Stimulated activated CD8-positive, alpha-beta memory T cell treated with anti-CD3 and anti-CD28 coated beads, Interleukin-15, amount 100 ng/mL, for 24 hours (primary cell): ENCODE data around the gene THOC1.
A peak's percentile ranks its signal among the peaks of the same experiment; 100 is the strongest.
"Not testable (repeated sequence)": the region's sequence is repeated elsewhere in the genome, so short reads cannot be mapped to it uniquely, and the experiment has no call there.

Experiments
- DNase-seq: peaks from one replicate; pipeline ENCODE4 v3.0.0-alpha.2; 2020; ENCODE audit warnings: low read depth

THOC1 gene

DNA sequence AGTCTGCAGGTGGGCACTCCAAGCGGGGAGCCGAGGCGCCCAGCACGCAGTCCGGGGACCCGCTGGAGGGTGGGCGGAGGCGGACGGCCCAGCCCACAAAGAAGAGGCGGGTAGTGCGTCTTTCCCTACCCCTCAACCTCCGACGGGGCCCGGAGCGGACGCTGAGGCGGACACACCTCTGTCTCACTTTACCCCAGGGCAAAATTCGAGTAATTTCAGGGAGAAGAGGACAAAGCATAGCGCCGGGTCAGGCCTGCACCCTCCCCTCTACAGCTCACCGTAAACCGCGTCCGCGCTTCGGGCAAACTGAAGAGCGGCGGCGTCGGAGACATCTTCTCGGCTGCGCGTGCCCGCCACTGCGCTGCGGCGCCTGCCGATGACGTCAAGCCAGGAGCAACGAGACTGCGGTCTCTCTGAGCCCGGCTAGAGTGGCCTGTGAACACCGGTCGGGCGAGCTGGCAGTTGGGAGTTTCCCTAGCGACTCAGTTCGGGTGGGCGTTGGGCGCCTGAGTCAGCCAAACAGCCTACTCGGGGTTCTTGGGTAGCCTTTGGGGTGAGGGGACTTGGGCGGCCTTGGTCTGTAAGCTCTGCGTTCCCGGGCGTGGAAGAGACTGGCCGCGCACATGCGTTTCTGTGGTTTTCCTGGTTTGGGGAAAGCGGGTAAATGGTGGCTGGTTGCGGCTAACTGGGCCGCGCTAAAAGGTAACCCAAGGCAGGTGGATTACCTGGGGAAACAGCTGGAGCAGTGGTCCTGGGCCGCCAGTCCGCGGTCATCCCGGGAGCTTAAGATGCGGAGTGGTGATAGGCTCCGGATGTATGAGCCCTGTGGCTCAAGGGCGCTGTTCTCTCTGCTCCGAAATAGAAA is at the start of gene THOC1:
TSS of gene THOC1 (minus strand) at position 360 of the 865 bp plus-strand sequence. CDS start at position 332, 28 bp downstream.
- peak; percentile 92 for DNase-seq

GRCh38 chr18:317618-318017 is 49.8 kb upstream of the THOC1 start:
- DNase-seq, result no peak

GRCh38 chr18:316393-316792 is 48.5 kb upstream of the THOC1 start:
- DNase-seq, result no peak

- no peak for DNase-seq
Measured at GRCh38 chr18:313931-314330, 46.1 kb upstream of the THOC1 start.

DNA sequence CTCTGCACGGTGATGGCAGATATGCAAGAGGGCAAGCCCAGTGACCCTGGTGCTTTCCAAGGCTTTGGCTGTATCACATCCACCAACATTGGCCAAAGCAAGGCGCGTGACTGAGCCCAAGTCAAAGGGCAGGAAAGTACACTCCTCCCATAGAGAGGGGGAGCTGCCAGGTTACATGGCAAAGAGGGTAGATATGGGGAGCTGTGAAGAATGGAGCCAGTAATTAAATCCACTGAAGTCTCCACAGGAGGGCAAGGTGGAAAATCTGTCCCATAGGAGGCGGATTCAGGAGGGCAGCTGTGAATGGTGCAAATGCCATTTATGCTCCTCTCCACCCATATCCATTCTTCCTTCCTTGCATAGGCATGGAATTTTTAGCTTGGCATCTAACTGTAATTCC is 44.6 kb upstream of the THOC1 start:
- no peak for DNase-seq

DNA sequence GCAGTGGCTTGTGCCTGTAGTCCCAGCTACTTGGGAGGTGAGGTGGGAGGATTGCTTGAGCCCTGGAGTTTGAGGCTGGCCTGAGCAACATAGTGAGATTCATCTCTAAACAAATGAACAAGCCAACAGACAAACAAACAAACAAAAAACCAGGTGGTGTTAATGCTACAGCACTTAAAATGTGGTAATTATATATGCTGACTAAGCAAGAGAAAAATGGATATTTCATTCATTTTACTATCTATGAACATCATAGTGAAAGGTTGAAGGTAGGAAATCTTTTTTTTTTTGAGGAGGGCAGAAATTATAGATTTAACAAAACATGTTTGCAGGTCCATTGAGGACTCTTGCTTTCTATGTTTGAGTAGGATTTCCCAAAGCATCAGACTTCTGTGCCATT is 42.2 kb upstream of the THOC1 start:
- no peak for DNase-seq

- not testable (repeated sequence) for DNase-seq
Measured at GRCh38 chr18:308086-308485, 40.2 kb upstream of the THOC1 start.

DNA sequence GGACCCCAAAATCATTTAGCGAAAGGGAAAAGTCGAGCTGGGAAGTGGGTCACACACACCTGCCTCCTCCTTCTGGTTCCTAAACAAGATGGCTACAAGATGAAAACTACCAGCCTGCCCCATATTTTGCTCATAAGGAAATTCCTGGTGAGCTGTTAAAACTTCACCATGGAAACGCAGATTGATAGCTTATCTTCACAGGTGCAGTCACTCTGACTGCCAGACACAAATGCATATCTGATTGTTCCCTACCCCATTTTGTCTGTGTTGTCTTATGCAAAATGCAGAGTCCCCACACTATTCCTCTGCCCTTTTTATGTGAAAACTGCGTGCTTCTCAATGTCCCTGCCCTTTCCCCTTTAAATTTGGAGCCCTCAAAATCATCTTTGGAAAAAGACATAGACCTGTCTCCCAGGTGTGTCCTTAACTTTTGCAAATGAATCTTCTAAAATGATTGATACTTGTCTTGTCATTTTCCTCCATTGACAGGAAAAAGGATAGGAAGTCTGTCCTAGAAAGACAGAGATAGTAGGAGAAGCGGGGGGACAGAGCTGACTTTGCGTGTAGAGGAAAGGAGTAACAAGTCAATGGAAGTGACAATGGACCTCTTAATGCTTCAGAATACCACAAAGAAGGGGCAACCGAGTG is 38.9 kb upstream of the THOC1 start:
- no peak for DNase-seq

DNA sequence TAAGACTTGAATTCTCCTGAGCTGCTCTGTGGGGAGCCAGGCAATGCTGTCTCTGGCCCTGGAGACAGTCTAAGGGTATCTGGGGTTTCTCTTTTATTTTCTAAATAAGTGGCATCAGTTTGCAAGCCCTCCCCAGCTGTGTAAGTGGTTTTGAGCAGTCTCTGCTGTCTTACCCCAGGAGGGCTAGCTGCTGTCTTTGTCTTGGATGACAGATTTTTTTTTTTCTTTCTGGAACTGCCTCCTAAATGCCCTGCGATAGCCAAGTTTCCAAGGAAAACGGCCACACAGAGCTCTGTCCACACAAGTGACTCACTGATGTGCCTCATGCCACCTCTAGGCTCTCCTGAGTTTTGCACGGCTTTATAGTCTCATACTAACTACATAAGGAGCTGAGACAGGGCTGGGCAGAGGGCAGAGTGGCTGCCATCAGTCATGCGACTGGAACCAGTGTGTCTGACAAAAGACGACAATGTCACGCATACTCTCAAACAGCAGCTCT is 37.2 kb upstream of the THOC1 start:
- DNase-seq, result no peak

GRCh38 chr18:303607-304006 is 35.8 kb upstream of the THOC1 start:
- no peak for DNase-seq

DNA sequence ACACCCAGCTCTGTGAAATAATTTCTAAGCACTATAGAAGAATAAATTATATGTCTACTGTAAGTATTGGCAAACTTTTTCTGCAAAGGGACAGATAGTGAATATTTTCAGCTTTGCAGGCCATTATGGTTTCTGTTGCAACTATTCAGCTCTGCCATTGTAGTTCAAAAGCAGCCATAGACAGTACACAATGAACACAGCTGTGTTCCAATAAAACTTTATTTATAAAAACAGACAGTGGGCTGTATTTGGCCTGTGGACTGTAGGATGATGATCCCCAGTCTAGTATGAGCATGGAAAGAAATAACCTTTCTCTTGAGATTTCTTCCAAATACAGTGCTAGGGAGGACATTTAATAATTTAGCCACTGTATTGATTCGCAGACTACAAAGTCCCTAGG is 35.2 kb upstream of the THOC1 start:
- DNase-seq, result no peak

- DNase-seq, result no peak
Measured at GRCh38 chr18:302097-302496, 34.2 kb upstream of the THOC1 start.

DNA sequence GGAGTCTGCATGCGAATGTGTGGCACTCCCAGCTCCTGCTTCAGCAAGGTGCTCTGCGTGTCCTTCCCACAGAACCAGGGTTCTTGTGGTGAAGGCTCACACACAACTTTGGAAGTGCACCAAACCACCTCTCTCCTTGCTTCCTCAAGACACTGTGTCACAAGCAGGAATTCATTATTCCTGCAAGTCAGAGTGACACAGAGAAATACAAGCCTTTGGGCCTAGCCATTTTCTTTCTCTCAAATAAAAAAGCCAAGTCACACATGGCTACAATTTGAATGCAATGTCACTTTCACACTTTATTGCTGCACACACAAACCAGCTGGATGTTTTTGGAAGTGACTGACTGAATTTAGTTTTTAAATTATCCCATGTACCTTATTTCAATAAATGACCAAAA is 30.1 kb upstream of the THOC1 start:
- DNase-seq, result no peak

GRCh38 chr18:295756-296490 is 28.1 kb upstream of the THOC1 start:
- DNase-seq, result no peak

GRCh38 chr18:294566-294965 is 26.7 kb upstream of the THOC1 start:
- no peak for DNase-seq

- DNase-seq, result no peak
Measured at GRCh38 chr18:293536-293935, 25.7 kb upstream of the THOC1 start.

GRCh38 chr18:292271-292670 is 24.4 kb upstream of the THOC1 start:
- no peak for DNase-seq

- DNase-seq, result not testable (repeated sequence)
Measured at GRCh38 chr18:289970-290369, 22.1 kb upstream of the THOC1 start.

- no peak for DNase-seq
Measured at GRCh38 chr18:289026-289425, 21.2 kb upstream of the THOC1 start.

- no peak for DNase-seq
Measured at GRCh38 chr18:286515-287310, 18.9 kb upstream of the THOC1 start.

- no peak for DNase-seq
Measured at GRCh38 chr18:285817-286216, 18.0 kb upstream of the THOC1 start.

- no peak for DNase-seq
Measured at GRCh38 chr18:275486-275885, 7.6 kb upstream of the THOC1 start.
